Mesothelial cell of epicardium (in vitro differentiated cells): ENCODE data around the gene GRM1. TPM values are rescaled to one million over a fixed set of nuclear protein-coding genes. Genes with fewer than 3 reads are reported as not detected.
"Not testable (repeated sequence)": the region's sequence is repeated elsewhere in the genome, so short reads cannot be mapped to it uniquely, and the experiment has no call there.

Experiments
- DNase-seq, 2 experiments: peaks; one replicate each; pipeline ENCODE4 v3.0.0; 2021; ENCODE audit warnings: low spot score in 2 of 2; ENCODE audit not compliant: unreplicated experiment in 2 of 2
- H3K27ac Mint-ChIP-seq: 2 replicates; pipeline ENCODE4 v1.8.0; 2021; ENCODE audit warnings: mixed read lengths
- H3K27me3 Mint-ChIP-seq: 2 replicates; pipeline ENCODE4 v1.8.0; 2021; ENCODE audit warnings: low read depth, mixed read lengths
- H3K36me3 Mint-ChIP-seq: 2 replicates; pipeline ENCODE4 v1.8.0; 2021; ENCODE audit warnings: mixed read lengths
- H3K4me1 Mint-ChIP-seq: 2 replicates; pipeline ENCODE4 v1.8.0; 2021; ENCODE audit warnings: mixed read lengths
- H3K4me3 Mint-ChIP-seq: 2 replicates; pipeline ENCODE4 v1.8.0; 2021; ENCODE audit warnings: mild to moderate bottlenecking, moderate library complexity, mixed read lengths
- H3K9me3 Mint-ChIP-seq: 2 replicates; pipeline ENCODE4 v1.8.0; 2021; ENCODE audit warnings: mixed read lengths
- total RNA-seq: library from RNA; stranded (reverse); gene quantifications from 3 replicates; pipeline ENCODE4 v1.2.1, GENCODE V29; 2021
- TF ChIP-seq, protein P1 (sequence below): fragments of 200-600 bp; sonication (generic); IDR thresholded peaks from one replicate; pipeline ENCODE4 v1.5.0; 2021; ENCODE audit warnings: antibody characterized with exemption; ENCODE audit not compliant: unreplicated experiment

GRM1 gene
- total RNA-seq, 1 donor from 2014 or later: 0.16 TPM

DNA sequence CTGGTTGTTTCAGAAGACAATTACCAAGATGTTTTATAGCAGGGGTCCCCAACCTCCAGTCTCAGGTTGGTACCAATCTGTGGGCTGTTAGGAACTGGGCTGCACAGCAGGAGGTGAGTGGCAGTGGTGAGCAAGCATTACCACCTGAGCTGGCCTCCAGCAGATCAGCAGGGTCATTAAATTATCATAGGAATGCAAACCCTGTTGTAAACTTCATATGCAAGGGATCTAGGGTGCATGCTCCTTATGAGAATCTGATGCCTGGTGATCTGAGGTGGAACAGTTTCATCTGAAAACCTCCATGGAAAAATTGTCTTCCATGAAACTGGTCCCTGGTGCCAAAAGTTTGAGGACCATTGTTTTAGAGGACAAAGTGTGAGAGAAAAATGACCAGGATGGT, 240.6 kb downstream of the GRM1 start:
- no peak overlapping the region for H3K4me3 Mint-ChIP-seq
- H3K9me3 Mint-ChIP-seq: peaks cover 17% of the 10 kb centered on the region
- no peak overlapping the region for H3K27ac Mint-ChIP-seq
- no peaks in the 10 kb centered on the region for H3K36me3 Mint-ChIP-seq
- TF ChIP-seq, protein P1, sequence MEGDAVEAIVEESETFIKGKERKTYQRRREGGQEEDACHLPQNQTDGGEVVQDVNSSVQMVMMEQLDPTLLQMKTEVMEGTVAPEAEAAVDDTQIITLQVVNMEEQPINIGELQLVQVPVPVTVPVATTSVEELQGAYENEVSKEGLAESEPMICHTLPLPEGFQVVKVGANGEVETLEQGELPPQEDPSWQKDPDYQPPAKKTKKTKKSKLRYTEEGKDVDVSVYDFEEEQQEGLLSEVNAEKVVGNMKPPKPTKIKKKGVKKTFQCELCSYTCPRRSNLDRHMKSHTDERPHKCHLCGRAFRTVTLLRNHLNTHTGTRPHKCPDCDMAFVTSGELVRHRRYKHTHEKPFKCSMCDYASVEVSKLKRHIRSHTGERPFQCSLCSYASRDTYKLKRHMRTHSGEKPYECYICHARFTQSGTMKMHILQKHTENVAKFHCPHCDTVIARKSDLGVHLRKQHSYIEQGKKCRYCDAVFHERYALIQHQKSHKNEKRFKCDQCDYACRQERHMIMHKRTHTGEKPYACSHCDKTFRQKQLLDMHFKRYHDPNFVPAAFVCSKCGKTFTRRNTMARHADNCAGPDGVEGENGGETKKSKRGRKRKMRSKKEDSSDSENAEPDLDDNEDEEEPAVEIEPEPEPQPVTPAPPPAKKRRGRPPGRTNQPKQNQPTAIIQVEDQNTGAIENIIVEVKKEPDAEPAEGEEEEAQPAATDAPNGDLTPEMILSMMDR: no peak
- DNase-seq: no peak
- no peaks in the 10 kb centered on the region for H3K27me3 Mint-ChIP-seq
- H3K4me1 Mint-ChIP-seq: no peaks in the 10 kb centered on the region

DNA sequence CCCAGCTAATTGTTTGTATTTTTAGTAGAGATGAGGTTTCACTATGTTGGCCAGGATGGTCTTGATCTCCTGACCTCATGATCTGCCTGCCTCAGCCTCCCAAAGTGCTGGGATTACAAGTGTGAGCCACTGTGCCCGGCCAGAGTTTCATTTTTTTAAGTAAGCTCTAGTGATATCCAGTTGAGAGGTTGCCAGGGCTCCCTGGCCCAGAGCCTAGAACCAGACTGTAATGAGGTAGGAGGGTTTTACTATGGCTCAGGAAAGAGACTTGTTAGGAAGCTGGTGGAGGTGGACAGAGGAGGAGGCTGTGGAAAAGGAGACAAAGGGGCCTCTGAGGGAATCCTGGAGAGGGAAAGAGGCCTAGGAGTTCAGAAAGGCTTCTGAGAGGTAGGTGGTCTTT, 242.3 kb downstream of the GRM1 start:
- not testable (repeated sequence) for H3K27ac Mint-ChIP-seq, H3K36me3 Mint-ChIP-seq, DNase-seq, H3K4me1 Mint-ChIP-seq, H3K4me3 Mint-ChIP-seq, H3K27me3 Mint-ChIP-seq
- peaks cover 12% of the 10 kb centered on the region for H3K9me3 Mint-ChIP-seq

DNA sequence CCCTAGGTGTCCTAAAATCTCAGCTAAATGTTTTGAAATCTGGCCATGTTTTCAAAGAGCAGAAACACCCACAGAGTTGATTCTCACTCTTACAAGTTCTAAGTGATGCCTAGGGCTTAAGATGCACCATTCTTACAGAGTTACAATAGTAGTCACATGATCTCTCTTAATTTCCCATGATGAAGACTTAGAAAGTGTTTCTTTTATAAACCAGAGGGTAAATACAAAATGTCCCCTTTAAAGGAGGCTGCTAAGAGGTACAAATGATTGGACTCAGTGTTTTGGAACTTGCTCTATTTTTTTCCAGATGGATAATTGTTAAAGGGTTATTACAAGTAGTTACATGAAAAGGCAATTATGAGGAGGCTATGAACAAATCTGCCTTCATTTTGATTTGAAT, 244.6 kb downstream of the GRM1 start:
- peaks cover 4% of the 10 kb centered on the region for H3K4me1 Mint-ChIP-seq
- H3K9me3 Mint-ChIP-seq: no peaks in the 10 kb centered on the region
- no peak for DNase-seq
- no peaks in the 10 kb centered on the region for H3K36me3 Mint-ChIP-seq
- no peaks in the 10 kb centered on the region for H3K27me3 Mint-ChIP-seq
- no peak overlapping the region for H3K4me3 Mint-ChIP-seq
- TF ChIP-seq, protein P1: no peak
- H3K27ac Mint-ChIP-seq: no peak overlapping the region

DNA sequence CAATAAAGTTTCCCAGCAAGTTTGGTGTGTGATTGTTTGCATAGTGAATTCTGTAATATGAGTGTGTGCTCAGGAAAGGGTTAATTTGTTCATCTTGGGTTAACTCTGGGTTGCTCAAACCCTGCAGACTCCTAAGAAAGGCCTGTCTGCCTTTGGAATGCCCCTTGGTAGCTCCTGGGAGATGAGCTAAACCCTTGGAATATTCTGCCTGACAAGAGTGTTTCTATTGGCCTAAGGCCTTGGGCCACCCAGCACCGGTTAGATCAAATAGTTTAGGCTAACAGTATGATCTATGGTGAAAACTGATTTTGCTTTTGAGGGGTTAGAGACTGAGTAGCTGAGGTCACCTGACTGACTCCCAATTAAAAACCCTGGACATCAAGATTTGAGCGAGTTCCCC, 248.3 kb downstream of the GRM1 start:
- TF ChIP-seq, protein P1: no peak
- Mint-ChIP-seq H3K36me3 (no peaks in the 10 kb centered on the region), H3K4me3 (no peak overlapping the region), H3K9me3 (no peaks in the 10 kb centered on the region), H3K27ac (no peak overlapping the region), H3K4me1 (peaks cover 4% of the 10 kb centered on the region), H3K27me3 (no peaks in the 10 kb centered on the region)
- DNase-seq: no peak

DNA sequence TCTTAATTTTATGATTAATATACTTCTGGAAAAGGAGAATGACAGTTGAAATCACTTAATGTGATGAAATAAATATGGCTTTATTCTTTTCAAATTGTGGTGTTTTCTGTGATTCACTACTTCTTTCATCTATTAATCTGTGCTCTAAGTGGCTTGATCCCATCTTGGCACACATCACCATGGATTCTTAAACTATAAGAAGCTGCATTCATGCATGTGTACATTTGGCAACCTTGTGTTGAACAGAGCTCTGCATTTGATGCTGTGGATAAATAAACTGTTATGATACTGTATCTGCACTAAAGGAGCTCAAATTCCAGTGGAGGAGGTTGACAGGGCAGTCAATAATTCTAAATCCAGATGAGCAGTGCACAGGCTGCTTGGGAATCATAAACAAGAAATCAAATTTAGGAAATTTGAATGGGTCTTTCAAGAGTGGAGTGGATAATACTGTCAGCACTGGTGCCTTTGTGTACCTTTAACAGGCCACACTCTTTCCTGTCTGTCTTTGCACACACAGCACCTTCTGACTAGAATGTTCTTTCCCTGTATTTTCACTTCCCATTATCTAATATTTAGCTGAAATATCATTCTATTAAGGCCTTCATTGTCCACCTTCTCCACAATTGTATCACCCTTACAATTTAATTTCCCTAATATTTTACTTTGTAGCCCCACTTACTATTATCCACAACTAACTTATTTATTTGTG, 252.9 kb downstream of the GRM1 start:
- Mint-ChIP-seq H3K27me3 (no peaks in the 10 kb centered on the region), H3K4me3 (no peak overlapping the region), H3K27ac (no peak overlapping the region), H3K9me3 (no peaks in the 10 kb centered on the region), H3K36me3 (no peaks in the 10 kb centered on the region), H3K4me1 (peaks cover 5% of the 10 kb centered on the region)
- DNase-seq: no peak
- TF ChIP-seq, protein P1: no peak

DNA sequence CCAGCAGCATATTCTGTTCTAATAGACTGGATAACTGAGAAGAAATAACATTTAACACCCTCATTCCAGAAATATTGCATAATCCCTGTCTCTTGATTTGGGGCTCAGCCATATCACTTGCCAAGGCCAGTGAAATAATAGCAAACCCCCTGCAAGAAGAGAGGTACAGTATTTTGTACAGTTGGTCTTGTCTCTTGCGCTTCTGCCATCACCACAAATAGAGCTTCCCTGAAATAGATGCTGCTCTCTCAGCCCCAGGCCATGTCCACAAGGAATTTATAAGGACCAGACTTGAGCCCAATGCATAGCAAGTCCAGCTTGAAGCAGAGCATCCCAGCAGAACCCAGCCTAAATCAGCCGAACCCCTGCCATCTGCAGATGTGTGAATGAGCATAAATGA, 254.0 kb downstream of the GRM1 start:
- Mint-ChIP-seq H3K4me1 (peaks cover 7% of the 10 kb centered on the region), H3K27me3 (no peaks in the 10 kb centered on the region), H3K4me3 (no peak overlapping the region), H3K9me3 (peaks cover 6% of the 10 kb centered on the region), H3K27ac (no peak overlapping the region), H3K36me3 (no peaks in the 10 kb centered on the region)
- TF ChIP-seq, protein P1: no peak
- no peak for DNase-seq
